Measurements from ENCODE around the gene RNF38.
"Not testable (repeated sequence)": the region's sequence is repeated elsewhere in the genome, so short reads cannot be mapped to it uniquely, and the experiment has no call there.

Gene RNF38

DNA sequence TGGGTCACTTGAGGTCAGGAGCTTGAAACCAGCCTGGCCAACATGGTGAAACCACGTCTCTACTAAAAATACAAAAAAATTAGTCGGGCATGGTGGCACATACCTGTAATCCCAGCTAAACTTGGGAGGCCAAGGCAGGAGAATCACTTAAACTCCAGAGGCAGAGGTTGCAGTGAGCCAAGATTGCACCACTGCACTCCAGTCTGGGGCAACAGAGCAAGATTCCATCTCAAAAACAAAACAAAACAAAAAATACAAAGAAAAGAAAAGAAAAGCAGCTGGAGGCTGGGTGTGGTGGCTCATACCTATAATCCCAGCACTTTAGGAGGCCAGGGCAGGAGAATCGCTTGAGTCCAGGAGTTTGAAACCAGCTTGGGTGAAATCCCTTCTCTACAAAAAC is 105.1 kb downstream of the RNF38 start:
- not testable (repeated sequence) for DNase-seq (ENCODE audit: low read depth in 2 of 2)

DNA sequence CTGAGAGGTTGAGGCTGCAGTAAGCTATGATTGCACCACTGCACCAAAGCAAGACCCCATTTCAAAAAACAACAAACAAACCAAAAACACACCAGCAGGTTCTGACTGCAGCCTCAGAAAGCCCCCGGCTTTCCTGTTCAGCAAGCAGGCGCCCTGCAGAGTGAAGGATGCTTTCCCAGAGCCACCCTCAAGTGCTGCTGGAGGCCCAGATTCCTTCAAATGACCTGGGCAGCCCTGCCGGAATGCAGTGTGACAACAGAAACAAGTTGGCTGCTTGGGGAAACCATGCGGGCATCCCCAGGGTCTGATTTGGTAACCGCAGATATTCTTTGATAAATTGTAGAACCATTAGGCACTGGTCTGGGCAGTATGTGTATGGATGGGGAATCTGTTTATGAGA is 106.2 kb downstream of the RNF38 start:
- DNase-seq (ENCODE audit: low read depth in 2 of 2) = no peak

DNA sequence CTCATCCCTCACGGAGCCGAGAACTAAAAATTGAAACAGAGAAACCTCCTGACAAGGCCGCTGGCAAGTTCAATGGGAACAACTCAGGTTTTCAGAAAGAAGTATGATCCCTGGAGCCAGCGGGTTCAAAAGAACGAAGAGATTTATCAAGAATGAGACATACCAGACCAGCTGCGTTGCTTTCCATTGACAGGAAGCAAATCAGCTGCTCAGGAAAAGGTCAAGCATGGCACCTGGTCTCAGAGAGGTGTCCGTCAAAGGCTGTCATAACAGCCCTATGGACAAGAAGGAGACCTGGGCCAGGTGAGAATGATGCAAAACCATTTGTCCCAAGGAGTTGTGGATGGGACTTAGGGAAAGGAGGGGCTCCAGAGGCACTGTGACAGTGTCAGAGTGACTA is 106.9 kb downstream of the RNF38 start:
- no peak for DNase-seq (ENCODE audit: low read depth in 2 of 2)

DNA sequence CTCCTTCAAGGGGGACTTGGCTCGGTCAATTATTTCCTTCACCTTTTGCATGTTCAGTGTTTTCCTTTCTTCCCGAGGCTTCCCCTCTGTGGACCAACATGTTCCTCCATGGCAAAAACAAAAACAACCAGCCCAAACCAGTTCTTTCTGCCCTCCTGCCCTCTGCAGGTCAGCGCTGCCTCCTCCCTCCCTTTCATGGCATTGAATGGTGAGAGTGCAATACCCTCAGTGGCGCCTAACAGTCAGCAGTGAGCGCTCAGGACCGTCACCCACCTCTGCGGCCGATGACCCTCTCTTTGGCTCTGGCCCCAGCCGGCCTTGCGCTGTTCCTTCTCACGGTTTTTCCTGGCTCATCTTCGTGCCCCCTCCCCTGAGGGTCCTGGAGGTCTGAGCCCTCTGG is 107.4 kb downstream of the RNF38 start:
- no peak for DNase-seq (ENCODE audit: low read depth in 2 of 2)

DNA sequence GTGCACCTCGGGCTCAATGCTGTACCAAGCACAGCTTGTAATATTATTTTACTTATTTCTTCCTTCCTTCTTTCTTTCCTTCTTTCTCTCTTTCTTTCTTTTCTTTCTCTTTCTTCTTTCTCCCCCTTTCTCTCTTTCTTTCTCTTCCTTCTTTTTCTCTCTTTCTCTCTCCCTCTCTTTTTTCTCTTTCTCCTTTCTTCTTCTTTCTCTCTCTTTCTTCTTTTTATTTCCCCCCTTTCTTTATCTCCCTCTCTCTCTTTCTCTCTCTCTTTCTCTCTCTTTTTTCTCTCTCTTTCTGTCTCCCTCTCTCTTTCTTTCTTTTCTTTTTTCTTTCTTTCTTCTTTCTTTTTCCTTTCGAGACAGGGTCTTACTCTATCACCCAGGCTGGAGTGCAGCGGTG is 109.1 kb downstream of the RNF38 start:
- DNase-seq (ENCODE audit: low read depth in 2 of 2) = no peak

DNA sequence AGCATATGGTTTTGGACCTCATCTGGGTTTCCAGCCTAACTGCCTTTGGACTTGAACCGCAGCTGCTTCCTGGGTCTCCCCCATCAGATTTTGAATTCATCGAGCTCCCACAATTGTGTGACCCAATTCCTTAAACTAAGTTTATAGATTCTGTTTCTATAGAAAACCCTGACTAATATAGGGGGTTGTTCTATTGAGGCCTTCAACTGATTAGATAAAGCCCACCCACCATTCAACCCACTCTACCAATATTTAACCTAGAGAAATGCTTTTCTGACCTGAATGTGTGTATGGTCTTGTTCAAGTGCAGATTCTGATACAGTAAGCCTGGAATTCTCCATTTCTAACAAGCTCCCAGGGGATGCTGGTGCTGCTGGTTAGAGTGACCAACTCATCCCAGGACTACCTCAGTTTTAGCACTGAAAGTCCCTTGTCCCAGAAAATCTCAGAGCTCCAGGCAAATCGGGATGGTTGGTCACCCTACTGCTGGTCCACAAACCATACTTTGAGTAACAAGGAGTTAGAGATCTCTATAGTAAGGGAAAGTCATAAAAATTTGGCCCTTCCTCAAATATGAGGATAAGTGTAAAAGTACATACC is 110.1 kb downstream of the RNF38 start:
- no peak for DNase-seq (ENCODE audit: low read depth in 2 of 2)

DNA sequence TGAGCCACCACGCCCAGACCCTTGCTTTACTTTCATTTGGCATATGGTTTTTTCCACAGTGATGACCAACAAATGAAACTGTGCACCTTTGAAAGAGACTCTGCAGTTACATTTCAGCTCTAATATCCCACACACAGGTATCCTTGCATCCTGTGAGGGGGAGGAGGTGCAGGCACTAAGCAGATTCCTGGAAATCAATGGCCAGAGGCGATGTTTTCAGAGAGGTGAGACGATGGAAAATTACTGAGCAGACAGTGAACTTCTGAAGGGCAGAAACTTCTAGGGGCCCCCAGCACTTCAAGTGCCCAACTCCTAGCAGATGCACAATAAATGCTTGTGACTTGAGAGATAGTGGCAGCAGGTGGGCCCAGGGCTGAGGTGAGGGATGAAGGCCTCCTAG is 112.0 kb downstream of the RNF38 start:
- no peak for DNase-seq (ENCODE audit: low read depth in 2 of 2)
